NCI-H460 (cell line): ENCODE measurements around the gene ZNF205. TPM values are rescaled to one million over a fixed set of nuclear protein-coding genes. Genes with fewer than 3 reads are reported as not detected.
"Not testable (repeated sequence)": the region's sequence is repeated elsewhere in the genome, so short reads cannot be mapped to it uniquely, and the experiment has no call there.

Experiments used
- DNase-seq: peaks from one replicate; pipeline ENCODE4 v3.0.0-alpha.2; 2016; ENCODE audit warnings: low read depth; ENCODE audit errors: extremely low read depth
- small RNA-seq, 2 experiments: library from RNA; depleted of rRNA; stranded (forward); fragments of <200 nt; gene quantifications; one replicate each; pipeline ENCODE3, GENCODE V24; 2014
- total RNA-seq: library from RNA; depleted of rRNA; stranded (reverse); fragments of >200 nt; shearing (Covaris generic); gene quantifications from 2 replicates; pipeline ENCODE4 v1.2.3, GENCODE V29; 2014; rRNA removed

The ZNF205 gene
- total RNA-seq, 1 experiment from 2014 or later = 12.0 TPM

DNA sequence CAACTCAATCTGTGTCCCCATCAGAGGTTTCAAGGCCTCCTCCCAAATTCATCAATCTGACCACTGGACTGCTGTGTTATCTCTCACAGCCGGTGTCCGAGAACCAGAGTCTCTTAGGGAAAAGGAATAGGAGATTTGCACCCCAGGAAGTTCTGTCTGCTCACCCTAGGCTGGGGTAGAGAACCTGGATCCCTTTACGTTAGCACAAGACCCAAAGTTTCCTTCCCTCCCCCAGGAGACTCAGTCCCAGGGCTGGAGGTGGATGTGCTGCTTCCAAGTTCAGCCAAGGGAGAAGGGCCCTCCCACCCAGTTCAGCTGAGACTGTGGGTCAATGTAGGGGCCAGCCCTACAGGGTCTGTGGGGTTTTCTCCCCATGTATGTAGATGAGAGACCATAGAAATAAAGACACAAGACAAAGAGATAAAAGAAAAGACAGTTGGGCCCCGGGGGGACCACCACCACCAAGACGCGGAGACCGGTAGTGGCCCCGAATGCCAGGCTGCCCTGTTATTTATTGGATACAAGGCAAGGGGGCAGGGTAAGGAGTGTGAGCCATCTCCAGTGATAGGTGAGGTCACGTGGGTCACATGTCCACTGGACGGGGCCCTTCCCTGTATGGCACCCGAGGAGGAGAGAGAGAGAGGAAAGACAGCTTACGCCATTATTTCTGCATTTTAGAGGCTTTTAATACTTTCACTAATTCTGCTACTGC lies 52.9 kb downstream of the ZNF205 start:
- DNase-seq = no peak

DNA sequence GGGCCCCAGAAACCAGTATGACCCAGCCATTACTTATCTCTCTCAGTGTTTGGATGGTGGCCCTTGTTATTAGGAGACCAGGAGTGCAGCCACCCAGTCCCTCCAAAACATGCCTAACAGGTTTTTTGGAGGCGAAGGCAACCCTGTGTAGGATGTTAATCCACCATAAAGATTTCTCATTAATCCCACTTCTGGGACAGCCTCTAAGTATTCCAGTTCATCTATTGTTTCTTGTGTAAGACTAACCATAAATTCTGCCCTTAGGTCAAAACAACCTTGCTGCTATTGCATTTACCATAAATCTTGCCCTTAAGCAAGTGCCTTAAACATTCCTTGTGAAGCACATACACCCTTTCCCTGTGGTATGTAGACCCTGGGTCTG lies 54.1 kb downstream of the ZNF205 start:
- DNase-seq = no peak

DNA sequence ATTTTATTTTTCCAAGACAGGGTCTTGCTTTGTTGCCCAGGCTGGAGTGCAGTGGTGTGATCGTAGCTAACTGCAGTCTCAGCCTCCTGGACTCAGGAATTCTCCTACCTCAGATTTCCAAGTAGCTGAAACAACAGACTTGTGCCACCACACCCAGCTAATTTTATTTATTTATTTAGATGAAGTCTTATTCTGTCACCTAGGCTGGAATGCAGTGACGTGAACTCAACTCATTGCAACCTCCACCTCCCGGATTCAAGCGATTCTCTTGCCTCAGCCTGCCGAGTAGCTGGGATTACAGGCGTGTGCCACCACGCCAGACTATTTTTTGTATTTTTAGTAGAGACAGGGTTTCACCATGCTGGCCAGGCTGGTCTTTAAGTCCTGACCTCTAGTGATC lies 56.3 kb downstream of the ZNF205 start:
- not testable (repeated sequence) for DNase-seq

Small RNA genes within 50 kb of the gene (small RNA-seq; reads per million reads assigned to genes)
- gene RNU1-22P = 0.17 to 1.4 reads per million in 2 experiments

Other genes with a start within 250 kb of the ZNF205 start
- 80.1 and 88.9 TPM in 2 replicates for gene FLYWCH2, start 229.4 kb upstream of the ZNF205 start, total RNA-seq
- 26.6 and 29.4 TPM in 2 replicates for gene FLYWCH1, start 200.7 kb upstream of the ZNF205 start, total RNA-seq
- gene KREMEN2, start 148.3 kb upstream of the ZNF205 start, total RNA-seq = 1.5 and 2.7 TPM in 2 replicates
- gene PAQR4, start 143.2 kb upstream of the ZNF205 start, total RNA-seq = 19.0 and 24.4 TPM in 2 replicates
- 14.8 and 18.9 TPM in 2 replicates for gene PKMYT1, start 132.1 kb upstream of the ZNF205 start, total RNA-seq
- gene CLDN9, start 99.7 kb upstream of the ZNF205 start, total RNA-seq = 0.05 and 0.14 TPM in 2 replicates
- gene CLDN6, start 94.4 kb upstream of the ZNF205 start, total RNA-seq = not detected in 2 replicates
- gene TNFRSF12A, start 92.2 kb upstream of the ZNF205 start, total RNA-seq = 249 and 347 TPM in 2 replicates
- gene HCFC1R1, start 88.6 kb upstream of the ZNF205 start, total RNA-seq = 29.3 and 33.4 TPM in 2 replicates
- 30.3 and 35.2 TPM in 2 replicates for gene THOC6, start 88.6 kb upstream of the ZNF205 start, total RNA-seq
- not detected in 2 replicates for gene BICDL2, start 75.6 kb upstream of the ZNF205 start, total RNA-seq
- 0.14 and 0.25 TPM in 2 replicates for gene MMP25, start 66.0 kb upstream of the ZNF205 start, total RNA-seq
- 0.38 and 0.47 TPM in 2 replicates for gene IL32, start 46.9 kb upstream of the ZNF205 start, total RNA-seq
- 0.05 and 0.38 TPM in 2 replicates for gene ZSCAN10, start 13.3 kb upstream of the ZNF205 start, total RNA-seq
- 4.5 and 5.0 TPM in 2 replicates for gene ZNF213, start 22.4 kb downstream of the ZNF205 start, total RNA-seq
- gene OR1F1, start 75.6 kb downstream of the ZNF205 start, total RNA-seq = 0.58 and 0.67 TPM in 2 replicates
- 11.9 and 14.5 TPM in 2 replicates for gene ZNF200, start 122.6 kb downstream of the ZNF205 start, total RNA-seq
- gene MEFV, start 144.0 kb downstream of the ZNF205 start, total RNA-seq = 0.17 TPM in 1 of 2 replicates, not detected in the other
- gene ZNF263, start 170.9 kb downstream of the ZNF205 start, total RNA-seq = 59.5 and 60.9 TPM in 2 replicates
- gene TIGD7, start 192.8 kb downstream of the ZNF205 start, total RNA-seq = 9.4 and 9.7 TPM in 2 replicates
- gene ZNF75A, start 192.9 kb downstream of the ZNF205 start, total RNA-seq = 18.1 and 24.9 TPM in 2 replicates
- gene OR2C1, start 243.3 kb downstream of the ZNF205 start, total RNA-seq = not detected in 2 replicates